ENCODE results near the gene WNT7B. TPM values are rescaled to one million over a fixed set of nuclear protein-coding genes. Genes with fewer than 3 reads are reported as not detected.

Gene WNT7B
- total and polyA plus RNA-seq, 7 donors, result not detected

DNA sequence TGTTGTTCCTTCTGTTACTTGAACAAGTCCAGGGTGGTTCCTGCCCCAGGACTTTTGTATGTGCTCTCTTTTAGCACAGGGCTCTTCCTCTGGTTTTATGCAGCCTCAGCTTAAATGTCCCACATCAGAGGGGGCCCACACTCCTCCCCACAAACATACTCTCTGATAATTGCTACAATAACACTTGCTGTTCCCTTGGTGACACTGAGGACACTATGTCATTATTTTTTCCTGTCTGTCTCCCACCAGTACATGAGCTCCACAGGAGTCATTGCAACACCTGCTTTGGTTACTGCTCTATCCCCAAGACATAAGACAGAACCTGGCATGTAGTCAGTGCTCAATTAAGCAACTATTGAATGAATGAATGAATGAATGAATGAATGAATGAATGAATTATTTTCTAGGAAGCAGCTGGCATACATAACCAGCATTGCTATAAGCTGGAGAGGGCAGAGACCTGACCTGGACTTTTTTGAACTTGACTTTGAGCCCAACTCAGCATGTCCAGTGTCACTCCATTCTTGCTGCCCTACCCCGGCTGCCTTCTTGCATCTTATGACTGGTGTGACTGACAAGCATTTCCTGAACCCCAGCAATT, 7.5 kb upstream of the WNT7B start:
- intact Hi-C loops (cut with DNase I), result no loop called here
- TF ChIP-seq EP300 (IDR thresholded peaks at IDR 0.05) (no peak), POLR2AphosphoS5 (IDR thresholded peaks at IDR 0.05) (no peak), POLR2A (IDR thresholded peaks at IDR 0.05) (no peak)
- TF ChIP-seq, protein P1, sequence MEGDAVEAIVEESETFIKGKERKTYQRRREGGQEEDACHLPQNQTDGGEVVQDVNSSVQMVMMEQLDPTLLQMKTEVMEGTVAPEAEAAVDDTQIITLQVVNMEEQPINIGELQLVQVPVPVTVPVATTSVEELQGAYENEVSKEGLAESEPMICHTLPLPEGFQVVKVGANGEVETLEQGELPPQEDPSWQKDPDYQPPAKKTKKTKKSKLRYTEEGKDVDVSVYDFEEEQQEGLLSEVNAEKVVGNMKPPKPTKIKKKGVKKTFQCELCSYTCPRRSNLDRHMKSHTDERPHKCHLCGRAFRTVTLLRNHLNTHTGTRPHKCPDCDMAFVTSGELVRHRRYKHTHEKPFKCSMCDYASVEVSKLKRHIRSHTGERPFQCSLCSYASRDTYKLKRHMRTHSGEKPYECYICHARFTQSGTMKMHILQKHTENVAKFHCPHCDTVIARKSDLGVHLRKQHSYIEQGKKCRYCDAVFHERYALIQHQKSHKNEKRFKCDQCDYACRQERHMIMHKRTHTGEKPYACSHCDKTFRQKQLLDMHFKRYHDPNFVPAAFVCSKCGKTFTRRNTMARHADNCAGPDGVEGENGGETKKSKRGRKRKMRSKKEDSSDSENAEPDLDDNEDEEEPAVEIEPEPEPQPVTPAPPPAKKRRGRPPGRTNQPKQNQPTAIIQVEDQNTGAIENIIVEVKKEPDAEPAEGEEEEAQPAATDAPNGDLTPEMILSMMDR (IDR thresholded peaks at IDR 0.05), result no peak
- no peaks in the 10 kb centered on the region for H3K36me3 ChIP-seq
- H3K27me3 ChIP-seq, result peaks cover 0 to 3% (median 0%) of the 10 kb centered on the region in 3 donors
- 73 to 78% methylated on average over 1 of the region's 1 CpG for WGBS, 2 donors
- peaks cover 0 to 7% (median 0%) of the 10 kb centered on the region in 4 donors for H3K9me3 ChIP-seq
- no peaks in the 10 kb centered on the region for H3K4me1 ChIP-seq
- DNase-seq, result no peak
- no peak overlapping the region for H3K27ac ChIP-seq
- no peak overlapping the region for H3K4me3 ChIP-seq

- Histone ChIP-seq H3K4me1 (peaks cover 0 to 6% (median 4%) of the 10 kb centered on the region in 4 donors), H3K27ac (no peak overlapping the region), H3K9me3 (peaks cover 0 to 7% (median 0%) of the 10 kb centered on the region in 4 donors), H3K27me3 (peaks cover 0 to 6% (median 2%) of the 10 kb centered on the region in 3 donors), H3K36me3 (no peaks in the 10 kb centered on the region), H3K4me3 (no peak overlapping the region)
- no peak for DNase-seq
- TF ChIP-seq, protein P1 (IDR thresholded peaks at IDR 0.05), result no peak
- no peak for TF ChIP-seq EP300 (IDR thresholded peaks at IDR 0.05)
- no peak for TF ChIP-seq POLR2AphosphoS5 (IDR thresholded peaks at IDR 0.05)
- no peak for TF ChIP-seq POLR2A (IDR thresholded peaks at IDR 0.05)
- intact Hi-C loops (cut with DNase I), result no loop called here
- WGBS, 2 donors, result 75 to 83% methylated on average over 5 of the region's 5 CpGs
Observed at GRCh38 chr22:45983797-45984196, 6.8 kb upstream of the WNT7B start.

DNA sequence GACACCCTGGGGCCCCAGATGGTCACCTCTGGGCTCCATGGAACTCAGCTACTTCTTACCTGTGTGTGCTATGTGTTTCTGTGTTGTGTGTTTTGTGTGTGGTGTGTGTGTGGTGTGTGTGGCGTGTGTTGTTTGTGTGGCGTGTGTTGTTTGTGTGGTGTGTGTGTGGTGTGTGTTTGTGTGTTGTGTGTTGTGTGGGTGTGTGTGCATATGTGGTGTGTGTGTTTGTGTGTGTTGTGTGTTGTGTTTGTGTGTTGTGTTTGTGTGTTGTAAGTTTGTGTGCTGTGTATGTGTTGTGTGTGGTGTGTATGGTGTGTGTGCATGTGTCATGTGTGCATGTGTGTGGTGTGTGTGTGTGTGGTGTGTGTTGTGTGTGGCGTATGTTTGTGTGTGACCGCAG, 3.8 kb upstream of the WNT7B start:
- Histone ChIP-seq H3K4me3 (no peak overlapping the region), H3K36me3 (no peaks in the 10 kb centered on the region), H3K9me3 (peaks cover 0 to 3% (median 0%) of the 10 kb centered on the region in 4 donors), H3K4me1 (peaks cover 0 to 35% (median 30%) of the 10 kb centered on the region in 4 donors), H3K27me3 (peaks cover 24 to 33% (median 31%) of the 10 kb centered on the region in 3 donors), H3K27ac (no peak overlapping the region)
- intact Hi-C loops (cut with DNase I), result no loop called here
- 92 to 97% methylated on average over 4 of the region's 4 CpGs for WGBS, 2 donors
- DNase-seq, result no peak
- TF ChIP-seq, protein P1 (IDR thresholded peaks at IDR 0.05), result no peak
- TF ChIP-seq POLR2AphosphoS5 (IDR thresholded peaks at IDR 0.05) (no peak), EP300 (IDR thresholded peaks at IDR 0.05) (no peak), POLR2A (IDR thresholded peaks at IDR 0.05) (no peak)

DNA sequence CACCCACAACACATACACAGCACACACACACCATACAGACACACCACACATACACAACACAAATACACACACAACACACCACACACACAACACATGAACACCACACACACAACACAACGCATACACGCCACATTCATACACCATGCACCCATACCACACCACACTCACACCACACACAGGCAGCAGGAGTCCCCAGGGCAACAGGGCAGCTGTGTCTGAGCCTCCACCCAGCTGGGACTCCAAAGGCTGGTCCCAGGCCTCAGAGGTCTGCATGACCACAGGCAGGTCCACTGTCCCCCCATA, 3.3 kb upstream of the WNT7B start:
- 92 to 97% methylated on average over 2 of the region's 2 CpGs for WGBS, 2 donors
- intact Hi-C loops (cut with DNase I), result no loop called here
- Histone ChIP-seq H3K27me3 (peaks cover 29 to 38% (median 36%) of the 10 kb centered on the region in 3 donors), H3K4me3 (no peak overlapping the region), H3K9me3 (peaks cover 0 to 3% (median 0%) of the 10 kb centered on the region in 4 donors), H3K27ac (no peak overlapping the region), H3K4me1 (peaks cover 0 to 41% (median 30%) of the 10 kb centered on the region in 4 donors), H3K36me3 (no peaks in the 10 kb centered on the region)
- no peak for DNase-seq
- TF ChIP-seq POLR2A (IDR thresholded peaks at IDR 0.05) (no peak), EP300 (IDR thresholded peaks at IDR 0.05) (no peak), POLR2AphosphoS5 (IDR thresholded peaks at IDR 0.05) (no peak)
- TF ChIP-seq, protein P1 (IDR thresholded peaks at IDR 0.05), result no peak
